ENCODE data around the gene TMEM163. TPM values are rescaled to one million over a fixed set of nuclear protein-coding genes. Genes with fewer than 3 reads are reported as not detected.

Gene TMEM163
- total and polyA plus RNA-seq, 2 of the 13 experiments (the other 11 are each of a cell fraction or from before 2014, with no cell fraction given) = 0.05 TPM; not detected in 1

- Histone ChIP-seq H3K27me3 (ENCODE audit: control insufficient read depth in 1 of 2, insufficient read depth in 2 of 2, low read length in 2 of 2) (peaks cover 5 to 22% of the 10 kb centered on the region in 2 experiments; a peak in 4 of 5 replicates), H3K4me3 (replicated peaks in 1 of 3; ENCODE audit: insufficient read depth in 1 of 3, low read depth in 2 of 3, low read length in 3 of 3) (no peak overlapping the region), H3K4me2 (ENCODE audit: low read depth, low read length) (no peak overlapping the region), H4K20me1 (ENCODE audit: insufficient read depth, low read length) (no peaks in the 10 kb centered on the region), H3K27ac (ENCODE audit: extremely low read length, insufficient read depth, low read length) (no peak overlapping the region), H3K9ac (ENCODE audit: insufficient read depth, low read depth, low read length) (no peak overlapping the region), H3K9me3 (ENCODE audit: low read length) (no peaks in the 10 kb centered on the region), H3K4me1 (ENCODE audit: insufficient read depth, low read length) (peaks cover 6% of the 10 kb centered on the region), H3K79me2 (ENCODE audit: insufficient read depth, low read length) (no peaks in the 10 kb centered on the region), H2AFZ (ENCODE audit: low read length) (no peak overlapping the region), H3K36me3 (replicated peaks in 1 of 2; ENCODE audit: control insufficient read depth in 1 of 2, insufficient read depth in 2 of 2, low read length in 2 of 2) (no peaks in the 10 kb centered on the region)
- in situ Hi-C loops (cut with HindIII; ENCODE audit: extremely low pct_ligation_motif_present, low pct_unique_long_range_greater_than_20kb) (no loop called here), intact Hi-C loops (cut with micrococcal nuclease; ENCODE audit: unreplicated experiment) (loop anchor here (1.0 to 10.0 kb wide), 2 partner anchors 239 to 313 kb away; no protein-coding TSS in a partner anchor)
- ATAC-seq (no peak), DNase-seq (ENCODE audit: low spot score) (no peak), FAIRE-seq (no peak)
- TF ChIP-seq PAF1 (CRISPR knock-in tag; IDR thresholded peaks at IDR 0.05) (no peak), HOXA5 (CRISPR knock-in tag; IDR thresholded peaks at IDR 0.05) (no peak), MZF1 (CRISPR knock-in tag; IDR thresholded peaks at IDR 0.05; ENCODE audit: borderline replicate concordance) (no peak)
- POLR2A ChIA-PET = no interaction called here
- BruUV-seq (replicated peaks) = no TSS peak
- CTCF ChIA-PET (ENCODE audit: low intra/inter-chr PET ratio, low total read pairs) = no interaction called here
- 46% methylated on average over 6 of the region's 6 CpGs for WGBS (ENCODE audit: low lambda C conversion rate)
Measured at GRCh38 chr2:134465228-134466105, 253.3 kb downstream of the TMEM163 start.

GRCh38 chr2:134463699-134464022 is 255.1 kb downstream of the TMEM163 start:
- Histone ChIP-seq H3K36me3 (replicated peaks in 1 of 2; ENCODE audit: control insufficient read depth in 1 of 2, insufficient read depth in 2 of 2, low read length in 2 of 2) (no peaks in the 10 kb centered on the region), H3K4me3 (replicated peaks in 1 of 3; ENCODE audit: insufficient read depth in 1 of 3, low read depth in 2 of 3, low read length in 3 of 3) (no peak overlapping the region), H3K4me1 (ENCODE audit: insufficient read depth, low read length) (peaks cover 23% of the 10 kb centered on the region), H3K9me3 (ENCODE audit: low read length) (no peaks in the 10 kb centered on the region), H3K9ac (ENCODE audit: insufficient read depth, low read depth, low read length) (no peak overlapping the region), H3K27me3 (ENCODE audit: control insufficient read depth in 1 of 2, insufficient read depth in 2 of 2, low read length in 2 of 2) (peaks cover 3 to 14% of the 10 kb centered on the region in 2 experiments; a peak in 4 of 5 replicates), H3K27ac (ENCODE audit: extremely low read length, insufficient read depth, low read length) (no peak overlapping the region), H2AFZ (ENCODE audit: low read length) (no peak overlapping the region), H4K20me1 (ENCODE audit: insufficient read depth, low read length) (no peaks in the 10 kb centered on the region), H3K79me2 (ENCODE audit: insufficient read depth, low read length) (no peaks in the 10 kb centered on the region), H3K4me2 (ENCODE audit: low read depth, low read length) (no peak overlapping the region)
- BruUV-seq (replicated peaks) = no TSS peak
- in situ Hi-C loops (cut with HindIII; ENCODE audit: extremely low pct_ligation_motif_present, low pct_unique_long_range_greater_than_20kb) (loop anchor here (5.0 kb wide), 2 partner anchors 319 to 434 kb away; no protein-coding TSS in a partner anchor), intact Hi-C loops (cut with micrococcal nuclease; ENCODE audit: unreplicated experiment) (loop anchor here (10.0 kb wide), 1 partner anchor 241 kb away; no protein-coding TSS in a partner anchor)
- ChIA-PET CTCF (ENCODE audit: low intra/inter-chr PET ratio, low total read pairs) (no interaction called here), POLR2A (no interaction called here)
- TF ChIP-seq ZSCAN29 (CRISPR knock-in tag; conservative IDR thresholded peaks at IDR 0.05) (no peak), IRF1 (CRISPR knock-in tag; IDR thresholded peaks at IDR 0.05; ENCODE audit: low read depth) (no peak), THAP11 (CRISPR knock-in tag; IDR thresholded peaks at IDR 0.05) (no peak), THYN1 (CRISPR knock-in tag; IDR thresholded peaks at IDR 0.05; ENCODE audit: borderline replicate concordance, low read depth) (no peak), ZNF773 (CRISPR knock-in tag; IDR thresholded peaks at IDR 0.05; ENCODE audit: borderline replicate concordance) (no peak)
- TF ChIP-seq, protein P1, sequence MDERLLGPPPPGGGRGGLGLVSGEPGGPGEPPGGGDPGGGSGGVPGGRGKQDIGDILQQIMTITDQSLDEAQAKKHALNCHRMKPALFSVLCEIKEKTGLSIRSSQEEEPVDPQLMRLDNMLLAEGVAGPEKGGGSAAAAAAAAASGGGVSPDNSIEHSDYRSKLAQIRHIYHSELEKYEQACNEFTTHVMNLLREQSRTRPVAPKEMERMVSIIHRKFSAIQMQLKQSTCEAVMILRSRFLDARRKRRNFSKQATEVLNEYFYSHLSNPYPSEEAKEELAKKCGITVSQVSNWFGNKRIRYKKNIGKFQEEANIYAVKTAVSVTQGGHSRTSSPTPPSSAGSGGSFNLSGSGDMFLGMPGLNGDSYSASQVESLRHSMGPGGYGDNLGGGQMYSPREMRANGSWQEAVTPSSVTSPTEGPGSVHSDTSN (CRISPR knock-in tag; IDR thresholded peaks at IDR 0.05) = no peak
- TF ChIP-seq, protein P2, sequence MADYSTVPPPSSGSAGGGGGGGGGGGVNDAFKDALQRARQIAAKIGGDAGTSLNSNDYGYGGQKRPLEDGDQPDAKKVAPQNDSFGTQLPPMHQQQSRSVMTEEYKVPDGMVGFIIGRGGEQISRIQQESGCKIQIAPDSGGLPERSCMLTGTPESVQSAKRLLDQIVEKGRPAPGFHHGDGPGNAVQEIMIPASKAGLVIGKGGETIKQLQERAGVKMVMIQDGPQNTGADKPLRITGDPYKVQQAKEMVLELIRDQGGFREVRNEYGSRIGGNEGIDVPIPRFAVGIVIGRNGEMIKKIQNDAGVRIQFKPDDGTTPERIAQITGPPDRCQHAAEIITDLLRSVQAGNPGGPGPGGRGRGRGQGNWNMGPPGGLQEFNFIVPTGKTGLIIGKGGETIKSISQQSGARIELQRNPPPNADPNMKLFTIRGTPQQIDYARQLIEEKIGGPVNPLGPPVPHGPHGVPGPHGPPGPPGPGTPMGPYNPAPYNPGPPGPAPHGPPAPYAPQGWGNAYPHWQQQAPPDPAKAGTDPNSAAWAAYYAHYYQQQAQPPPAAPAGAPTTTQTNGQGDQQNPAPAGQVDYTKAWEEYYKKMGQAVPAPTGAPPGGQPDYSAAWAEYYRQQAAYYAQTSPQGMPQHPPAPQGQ (CRISPR knock-in tag; IDR thresholded peaks at IDR 0.05; ENCODE audit: borderline replicate concordance) = no peak
- WGBS (ENCODE audit: low lambda C conversion rate) = 87% methylated on average over 3 of the region's 7 CpGs
- DNase-seq (ENCODE audit: low spot score) = no peak
- no peak for ATAC-seq
- no peak for FAIRE-seq

Measured in HepG2 (cell line).